HG02763 (cell line): ENCODE results near the gene AMDHD2.
"Not testable (repeated sequence)": the region's sequence is repeated elsewhere in the genome, so short reads cannot be mapped to it uniquely, and the experiment has no call there.

ENCODE experiments used
- ATAC-seq: cut with Tn5 transposase; IDR thresholded peaks from one replicate; pipeline ENCODE4 v1.9.1; 2021; ENCODE audit warnings: mild to moderate bottlenecking, moderate library complexity; ENCODE audit not compliant: unreplicated experiment

Gene AMDHD2

GRCh38 chr16:2567506-2567905 lies 47.3 kb downstream of the AMDHD2 start:
- not testable (repeated sequence) for ATAC-seq

DNA sequence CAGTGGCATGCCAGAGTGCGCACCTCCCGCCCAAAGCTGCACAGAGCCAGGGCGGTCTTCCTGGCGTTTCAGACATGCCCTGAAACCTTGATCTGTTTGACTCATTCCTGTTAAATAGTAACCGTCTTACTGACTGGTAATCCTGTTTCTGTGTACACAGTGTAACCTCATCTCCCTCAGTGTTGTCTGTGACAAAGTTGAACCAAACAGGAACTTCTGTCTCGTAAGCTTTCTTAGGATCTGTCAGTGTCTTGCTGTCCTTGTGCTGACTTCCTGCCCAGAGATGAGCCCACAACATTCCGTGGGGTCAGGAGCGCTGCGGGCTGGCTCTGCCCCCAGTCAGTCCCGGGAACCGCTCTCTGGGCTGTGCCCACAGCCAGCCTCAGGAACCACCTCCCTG lies 48.4 kb downstream of the AMDHD2 start:
- not testable (repeated sequence) for ATAC-seq

GRCh38 chr16:2572704-2573103 lies 52.5 kb downstream of the AMDHD2 start:
- not testable (repeated sequence) for ATAC-seq

GRCh38 chr16:2575839-2576238 lies 55.7 kb downstream of the AMDHD2 start:
- ATAC-seq: not testable (repeated sequence)

DNA sequence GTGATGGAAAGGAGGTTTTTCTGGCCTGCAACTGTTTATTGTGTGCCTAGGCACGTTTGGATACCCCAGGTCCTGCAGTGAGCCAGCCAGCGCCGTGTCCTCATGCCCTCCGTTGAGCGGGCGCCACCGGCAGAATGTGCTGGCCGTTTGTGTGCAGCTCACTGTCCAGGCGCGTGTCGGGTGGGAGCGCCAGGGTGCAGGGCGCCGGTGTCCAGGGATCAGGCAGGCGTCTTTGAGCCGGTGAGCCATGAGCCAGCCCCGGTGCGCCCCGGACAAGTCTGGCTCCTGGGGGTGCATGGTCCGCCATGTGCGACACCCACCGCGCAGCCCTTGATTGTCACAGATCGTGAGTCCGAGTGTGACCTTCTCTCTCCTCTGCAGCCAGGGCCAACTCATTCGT lies 56.9 kb downstream of the AMDHD2 start:
- not testable (repeated sequence) for ATAC-seq

- ATAC-seq: not testable (repeated sequence)
These were observed 58.7 kb downstream of the AMDHD2 start for GRCh38 chr16:2578905-2579304.

DNA sequence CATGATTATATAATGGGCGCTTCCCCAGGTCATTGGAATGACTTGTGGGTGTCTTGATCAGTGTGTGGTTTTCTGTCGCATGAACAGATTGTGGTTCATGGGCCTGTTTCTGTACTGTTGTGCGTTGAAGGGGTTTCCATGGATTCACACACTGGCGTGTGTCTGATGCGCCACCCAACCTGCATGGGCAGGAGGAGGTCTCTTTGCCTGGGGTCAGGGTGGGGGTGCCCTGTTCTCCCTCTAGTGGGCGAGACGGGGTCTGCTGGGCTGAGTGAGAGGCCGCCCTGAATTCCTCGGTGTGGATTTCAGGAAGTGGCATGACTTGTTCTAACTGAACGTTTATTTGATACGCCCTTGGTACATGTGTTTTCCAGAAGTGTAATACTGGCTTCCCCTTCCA lies 60.0 kb downstream of the AMDHD2 start:
- not testable (repeated sequence) for ATAC-seq

DNA sequence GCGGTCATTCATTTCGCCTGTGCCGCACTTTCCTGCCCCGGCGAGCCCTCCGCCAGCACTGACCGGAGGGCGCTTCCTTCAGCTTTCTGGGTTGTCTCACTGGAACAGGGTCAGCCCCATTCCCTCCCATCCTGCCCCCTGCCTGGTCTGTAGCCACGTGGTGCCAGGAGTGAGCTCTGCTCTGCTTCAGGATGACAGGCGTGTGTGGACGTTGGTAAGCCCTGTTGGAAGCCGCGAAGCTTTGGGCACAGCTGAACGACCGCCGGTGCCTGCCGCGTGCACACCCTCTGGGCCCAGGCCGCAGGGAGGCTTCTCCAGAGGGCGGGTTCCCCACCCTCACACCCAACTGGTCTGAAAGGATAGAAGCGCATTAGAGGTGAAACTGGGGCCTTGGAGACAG lies 60.6 kb downstream of the AMDHD2 start:
- not testable (repeated sequence) for ATAC-seq
